Left renal pelvis (tissue), 4 donors: ENCODE measurements around the gene OR2T2. TPM values are rescaled to one million over a fixed set of nuclear protein-coding genes. Genes with fewer than 3 reads are reported as not detected.
"Not testable (repeated sequence)": the region's sequence is repeated elsewhere in the genome, so short reads cannot be mapped to it uniquely, and the experiment has no call there.

Experiments used
- DNase-seq, 4 donors: peaks; one replicate each; pipeline ENCODE4 v3.0.0-alpha.2; 2013; ENCODE audit warnings: low read depth in 4 of 4, low spot score in 3 of 4
- polyA plus RNA-seq, 4 donors: library from polyadenylated mRNA; unstranded; fragments of 120-200 nt; gene quantifications; one replicate each; pipeline ENCODE4 v1.2.1, GENCODE V29; 2013; ENCODE audit not compliant: insufficient read length in 4 of 4

The OR2T2 gene, protein sequence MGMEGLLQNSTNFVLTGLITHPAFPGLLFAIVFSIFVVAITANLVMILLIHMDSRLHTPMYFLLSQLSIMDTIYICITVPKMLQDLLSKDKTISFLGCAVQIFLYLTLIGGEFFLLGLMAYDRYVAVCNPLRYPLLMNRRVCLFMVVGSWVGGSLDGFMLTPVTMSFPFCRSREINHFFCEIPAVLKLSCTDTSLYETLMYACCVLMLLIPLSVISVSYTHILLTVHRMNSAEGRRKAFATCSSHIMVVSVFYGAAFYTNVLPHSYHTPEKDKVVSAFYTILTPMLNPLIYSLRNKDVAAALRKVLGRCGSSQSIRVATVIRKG
- not detected for polyA plus RNA-seq

DNA sequence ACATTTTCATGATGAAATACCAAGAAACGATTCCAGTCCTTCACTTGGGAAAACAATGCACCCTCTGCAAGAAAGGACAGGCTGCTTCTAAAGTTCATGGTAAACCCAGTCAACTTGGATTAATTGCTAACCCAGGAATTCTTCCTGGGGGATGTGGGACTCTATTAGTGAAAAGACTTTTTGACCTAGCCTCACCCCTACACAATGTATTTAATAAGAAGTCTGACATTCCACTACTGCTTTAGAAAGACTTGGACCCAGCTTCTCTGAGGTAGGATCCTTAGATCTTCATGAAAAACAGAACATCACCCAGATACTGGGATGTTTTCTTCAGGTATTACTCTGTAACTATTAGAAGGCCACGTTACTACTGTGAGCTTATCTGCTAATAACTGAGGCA, at the start of gene OR2T2:
Gene OR2T2 (plus strand): TSS at position 239 of the 400 bp plus-strand sequence. CDS start 7,161 bp downstream, outside the sequence.
- not testable (repeated sequence) for DNase-seq

DNA sequence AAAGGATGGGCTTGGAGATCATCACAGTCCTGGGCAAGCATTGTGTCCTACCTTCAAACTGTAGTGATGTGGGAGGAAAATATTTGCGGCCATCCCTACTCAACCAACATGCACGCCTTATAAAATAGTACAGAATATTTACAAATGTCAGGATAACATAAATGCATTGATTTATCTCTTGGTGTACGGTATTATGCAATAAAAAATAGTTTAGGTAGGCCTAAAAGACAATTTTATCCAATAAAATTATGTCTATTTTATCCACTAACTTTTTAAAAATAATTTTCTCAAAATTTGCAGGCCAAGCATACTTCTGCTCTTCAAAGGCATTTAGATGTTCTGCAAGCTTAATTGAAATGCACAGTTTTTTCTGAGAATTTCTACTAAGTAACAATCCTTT, 42.7 kb upstream of the OR2T2 start, which contains the start of gene OR2T1:
Gene OR2T1 (plus strand): TSS at position 301 of the 400 bp plus-strand sequence. CDS start 3,100 bp downstream, outside the sequence.
- no peak for DNase-seq

DNA sequence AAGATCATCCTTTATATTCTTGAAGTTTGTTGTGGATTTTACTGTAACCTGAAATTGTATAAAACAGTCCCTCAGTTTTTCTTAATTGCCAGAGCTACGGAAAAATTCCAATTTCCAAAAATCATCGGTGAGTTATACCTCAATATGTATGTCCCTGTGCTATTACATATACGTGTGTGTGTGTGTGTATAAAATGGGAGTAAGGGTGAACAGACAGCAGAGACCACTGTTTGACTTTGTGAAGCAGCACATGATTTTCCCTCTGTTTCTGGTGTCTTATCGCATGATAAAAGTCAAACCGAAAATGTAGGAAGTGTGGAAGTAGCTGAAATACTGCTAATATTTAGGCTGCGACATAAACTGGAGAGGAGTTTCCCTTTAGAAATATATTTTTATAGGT, 41.4 kb upstream of the OR2T2 start:
- no peak for DNase-seq

DNA sequence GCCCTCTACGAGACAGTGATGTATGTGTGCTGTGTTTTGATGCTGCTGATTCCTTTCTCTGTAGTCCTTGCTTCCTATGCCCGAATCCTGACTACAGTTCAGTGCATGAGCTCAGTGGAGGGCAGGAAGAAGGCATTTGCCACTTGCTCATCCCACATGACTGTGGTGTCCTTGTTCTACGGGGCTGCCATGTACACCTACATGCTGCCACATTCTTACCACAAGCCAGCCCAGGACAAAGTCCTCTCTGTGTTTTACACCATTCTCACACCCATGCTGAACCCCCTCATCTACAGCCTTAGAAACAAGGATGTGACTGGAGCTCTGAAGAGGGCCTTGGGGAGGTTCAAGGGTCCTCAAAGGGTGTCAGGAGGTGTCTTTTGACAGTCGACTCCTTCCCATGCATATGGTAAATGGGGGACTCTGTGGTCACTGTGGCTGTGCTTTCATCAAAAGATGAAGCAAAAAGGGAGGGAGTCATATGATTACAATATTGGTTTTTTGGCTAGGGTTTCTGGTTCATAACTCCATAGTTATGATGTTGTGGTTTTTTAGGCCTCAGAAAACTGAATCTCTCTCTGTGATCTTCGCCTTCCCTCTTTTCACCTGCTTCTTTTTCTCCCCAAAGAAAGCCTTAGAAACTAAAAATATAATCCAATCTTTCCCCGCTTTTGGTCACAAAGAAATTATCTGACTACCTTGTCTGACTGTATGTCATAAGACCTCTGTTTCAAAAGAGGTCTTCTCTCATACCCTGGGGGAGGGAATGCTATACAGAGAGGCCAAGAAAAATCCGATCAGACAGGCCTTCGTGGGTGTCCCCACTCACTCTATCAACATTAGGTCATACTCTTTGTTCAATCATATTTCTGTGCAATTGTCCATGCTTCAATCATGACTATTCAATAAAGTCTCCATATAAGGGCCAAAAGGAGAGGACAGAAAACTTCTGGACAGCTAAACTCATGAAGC, 38.4 kb upstream of the OR2T2 start:
- DNase-seq, result no peak

DNA sequence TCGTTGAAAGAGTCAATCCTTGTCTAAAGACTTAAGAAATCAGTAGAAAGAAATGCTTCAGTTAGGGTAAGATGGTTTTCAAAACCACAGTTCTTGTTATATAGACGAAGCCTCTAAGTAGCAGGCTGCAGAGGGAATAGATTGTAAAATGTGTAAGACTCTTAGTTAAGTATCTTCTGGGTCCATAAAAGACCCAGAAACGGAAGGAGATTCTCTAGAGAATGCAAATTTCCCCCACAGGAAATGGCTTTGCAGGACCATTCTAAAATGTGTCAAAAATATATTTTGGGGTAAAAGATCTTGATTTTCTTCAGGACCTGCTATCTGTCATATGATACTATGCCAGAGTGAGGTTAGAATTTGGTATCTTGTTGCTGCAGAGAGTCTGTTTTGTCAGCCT, 29.2 kb upstream of the OR2T2 start:
- no peak for DNase-seq

DNA sequence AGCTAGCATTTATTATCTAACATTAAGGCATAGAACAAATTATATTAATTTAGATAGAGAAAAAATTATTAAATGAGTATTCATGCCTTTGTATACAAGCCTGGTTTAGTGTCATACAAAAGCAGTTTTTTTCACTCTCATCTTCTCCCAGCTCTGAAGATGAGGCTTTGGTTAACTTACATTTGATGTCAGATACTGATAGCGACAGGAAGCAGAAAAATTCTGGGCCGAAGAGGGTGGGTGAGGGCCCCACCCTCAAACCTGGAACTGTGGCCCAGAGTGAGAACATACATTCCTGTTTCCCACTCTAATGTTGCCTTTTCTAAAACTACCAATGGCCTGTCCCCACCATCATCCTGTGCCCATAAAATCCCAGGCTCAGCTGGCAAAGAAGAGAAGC, 27.6 kb upstream of the OR2T2 start:
- DNase-seq, result no peak

DNA sequence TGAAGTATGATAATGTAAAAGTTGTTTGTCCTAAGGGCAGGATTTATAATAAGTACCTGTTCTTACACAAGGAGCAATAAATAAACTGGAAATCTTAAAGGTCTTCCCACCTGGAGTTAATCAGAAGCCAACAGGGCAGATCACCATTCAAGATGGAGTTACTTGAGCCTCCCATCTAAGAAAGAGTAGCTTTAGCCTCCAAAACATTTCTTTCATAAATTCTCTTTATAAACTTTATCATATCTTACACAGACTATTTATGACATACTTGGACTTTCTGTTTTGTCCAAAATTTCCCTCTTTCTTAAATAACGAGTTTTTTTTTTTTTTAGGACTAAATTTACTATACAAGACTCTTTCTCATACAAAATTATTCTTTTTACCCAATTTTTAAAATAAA, 24.1 kb upstream of the OR2T2 start:
- DNase-seq, result no peak

DNA sequence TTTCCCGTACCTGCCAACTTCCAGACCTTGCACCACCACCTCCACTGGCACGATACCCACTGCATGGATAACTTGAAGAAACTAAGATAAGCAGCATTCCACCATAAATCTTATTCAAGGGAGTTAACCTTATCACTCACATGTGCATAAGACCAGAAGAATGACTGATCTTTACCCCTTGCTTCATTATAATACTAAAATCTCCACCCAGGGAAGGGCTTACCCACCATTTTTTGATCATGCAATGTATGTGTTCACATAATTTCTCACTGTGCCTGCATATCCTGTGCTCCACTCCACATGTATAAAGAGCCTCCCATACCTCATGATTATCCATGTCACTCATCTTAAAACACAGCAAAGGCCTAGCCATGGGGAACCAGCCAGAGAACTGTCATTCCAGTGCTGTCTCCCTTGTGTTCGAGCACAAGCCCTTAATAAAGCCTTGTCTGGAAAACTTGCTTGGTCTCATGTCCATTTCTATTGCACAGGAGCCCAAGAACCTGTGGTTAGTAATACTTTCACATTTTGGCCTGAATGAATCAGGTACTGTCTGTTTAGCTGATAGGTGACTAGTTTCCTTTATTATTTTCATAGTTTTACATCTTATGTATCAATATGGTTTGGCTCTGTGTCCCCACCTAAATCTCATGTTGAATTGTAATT, 17.8 kb upstream of the OR2T2 start:
- not testable (repeated sequence) for DNase-seq

DNA sequence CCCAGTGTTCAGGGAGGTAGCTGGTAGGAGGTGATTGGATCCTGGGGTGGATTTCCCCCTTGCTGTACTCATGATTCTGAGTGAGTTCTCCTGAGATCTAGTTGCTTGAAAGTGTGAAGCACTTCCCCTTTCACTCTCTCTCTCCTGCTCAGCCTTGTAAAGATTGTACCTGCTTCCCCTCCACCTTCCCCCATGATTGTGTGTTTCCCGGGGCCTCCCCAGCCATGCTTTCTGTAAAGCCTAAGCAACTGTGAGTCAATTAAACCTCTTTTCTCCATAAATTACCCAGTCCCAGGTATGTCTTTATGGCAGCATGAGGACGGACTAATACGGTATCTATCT, 17.3 kb upstream of the OR2T2 start:
- DNase-seq, result not testable (repeated sequence)

DNA sequence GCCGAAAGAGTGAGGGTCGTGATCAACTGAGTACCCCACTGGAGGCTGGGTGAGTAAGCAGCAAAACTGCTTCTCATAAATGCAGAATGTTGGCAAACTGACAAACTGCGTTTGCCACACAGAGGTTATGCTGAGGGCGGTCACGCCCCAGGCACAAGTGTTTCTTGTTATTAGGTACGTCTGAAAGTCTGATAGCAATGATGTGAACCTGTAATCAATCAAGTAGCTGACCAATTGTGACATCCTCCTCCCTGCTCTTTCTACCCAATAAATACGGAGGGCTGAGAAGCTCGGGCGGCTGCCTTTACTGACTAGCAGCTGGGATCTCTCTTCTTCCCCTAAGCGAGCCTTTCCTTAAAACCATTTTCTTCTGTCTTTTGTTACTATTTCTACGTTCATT, 13.8 kb upstream of the OR2T2 start:
- not testable (repeated sequence) for DNase-seq

DNA sequence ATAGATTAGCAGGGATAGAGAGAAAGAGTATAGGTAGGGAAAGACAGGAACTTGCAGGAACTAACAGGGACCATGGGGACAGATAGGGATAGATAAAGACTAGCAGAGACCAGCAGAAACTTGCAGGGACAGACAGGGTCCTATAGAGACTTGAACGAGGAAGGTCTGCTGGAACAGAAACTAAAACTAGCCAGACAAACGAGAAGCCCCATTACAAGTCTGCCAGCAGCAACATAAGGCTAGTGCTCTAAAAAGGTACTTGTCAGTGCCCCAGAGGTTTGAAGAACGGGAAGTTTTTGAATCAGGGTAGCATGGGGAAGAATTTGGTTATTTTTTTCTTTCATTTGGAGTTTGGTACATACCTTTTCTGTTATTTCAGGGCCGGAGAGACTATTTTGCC, 13.2 kb upstream of the OR2T2 start:
- DNase-seq, result not testable (repeated sequence)

DNA sequence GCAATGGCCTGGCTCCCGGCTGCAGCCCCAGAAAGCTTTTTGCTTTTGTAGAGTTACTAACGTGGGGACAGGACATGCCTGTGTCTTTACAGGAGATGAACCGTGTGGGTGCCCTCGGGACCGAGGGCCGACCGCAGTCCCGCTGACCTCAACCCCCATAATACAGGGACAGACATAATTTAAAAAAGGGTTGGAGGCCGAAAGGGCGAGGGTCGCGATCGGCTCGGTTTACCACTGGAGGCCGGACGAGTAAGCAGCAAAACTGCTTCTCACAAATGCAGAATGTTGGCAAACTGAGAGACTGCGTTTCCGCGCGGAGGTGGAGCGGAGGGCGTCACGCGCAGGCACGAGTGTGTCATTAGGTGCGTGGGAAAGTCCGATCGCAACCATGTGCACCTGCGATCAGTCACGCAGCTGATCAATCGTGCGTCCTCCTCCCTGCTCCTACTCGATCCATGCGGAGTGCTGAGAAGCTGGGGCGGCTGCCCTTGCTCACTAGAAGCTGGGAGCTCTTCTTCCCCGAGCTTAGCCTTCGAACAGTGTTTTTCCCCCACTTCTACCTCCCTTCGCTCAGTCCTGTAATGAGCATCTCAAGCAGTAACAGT, 11.5 kb upstream of the OR2T2 start:
- DNase-seq, result not testable (repeated sequence)

DNA sequence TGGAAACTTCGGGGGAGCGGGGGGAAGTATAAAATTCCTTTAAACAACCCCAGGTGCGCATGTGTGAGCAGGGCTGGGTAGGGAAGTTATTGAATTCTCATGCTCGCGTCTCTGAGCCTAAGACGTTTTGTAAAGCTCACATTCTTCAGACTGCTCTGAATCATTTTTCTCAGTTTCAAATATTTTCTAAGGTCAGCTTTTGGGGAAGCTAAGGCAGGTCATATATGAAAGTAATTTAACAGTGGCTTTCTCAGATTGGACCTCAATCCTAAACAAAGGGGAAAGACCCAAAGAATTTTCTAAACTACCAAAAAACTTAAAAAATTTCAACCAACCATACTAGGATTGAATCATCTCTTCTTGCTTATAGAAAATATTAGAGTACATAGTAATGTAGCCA, 10.5 kb upstream of the OR2T2 start:
- not testable (repeated sequence) for DNase-seq

DNA sequence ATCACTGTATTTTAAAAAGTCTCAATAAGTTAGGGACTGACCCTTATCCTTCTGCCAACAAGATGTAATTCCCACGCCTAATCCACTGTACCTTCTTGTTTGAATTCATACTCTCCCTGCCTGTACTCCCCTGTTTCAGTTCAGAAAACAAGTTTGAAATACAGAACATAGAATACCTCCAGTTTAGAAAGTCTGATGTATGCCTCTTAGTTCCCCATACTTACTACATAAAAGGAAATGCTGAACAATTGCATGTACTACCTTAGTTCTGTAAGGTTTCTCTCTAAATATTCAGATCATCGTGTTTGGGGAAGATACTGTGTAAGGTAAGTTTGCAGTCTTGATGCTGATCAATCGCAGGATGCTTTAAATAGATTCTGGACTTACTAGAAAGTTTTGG, 9.1 kb upstream of the OR2T2 start:
- DNase-seq, result not testable (repeated sequence)

DNA sequence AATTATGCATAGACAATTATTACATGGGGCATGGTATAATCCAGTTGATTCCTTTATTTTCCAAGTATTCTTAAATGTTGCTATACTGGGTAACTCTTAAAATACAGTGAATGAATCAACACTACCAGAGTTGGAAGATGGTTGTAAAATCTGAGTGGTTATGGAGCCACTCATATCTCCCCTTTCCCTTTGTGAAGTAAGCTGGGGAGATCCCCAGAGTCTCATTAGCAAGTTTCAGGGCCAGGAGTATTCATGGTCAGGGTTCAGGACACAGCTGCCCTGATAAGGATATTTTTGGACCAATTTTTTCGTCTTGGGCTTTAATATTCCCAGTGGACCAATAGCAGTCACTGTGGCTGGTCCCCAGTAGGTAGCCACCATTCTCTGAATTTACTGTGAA, 6.8 kb upstream of the OR2T2 start:
- DNase-seq, result not testable (repeated sequence)

DNA sequence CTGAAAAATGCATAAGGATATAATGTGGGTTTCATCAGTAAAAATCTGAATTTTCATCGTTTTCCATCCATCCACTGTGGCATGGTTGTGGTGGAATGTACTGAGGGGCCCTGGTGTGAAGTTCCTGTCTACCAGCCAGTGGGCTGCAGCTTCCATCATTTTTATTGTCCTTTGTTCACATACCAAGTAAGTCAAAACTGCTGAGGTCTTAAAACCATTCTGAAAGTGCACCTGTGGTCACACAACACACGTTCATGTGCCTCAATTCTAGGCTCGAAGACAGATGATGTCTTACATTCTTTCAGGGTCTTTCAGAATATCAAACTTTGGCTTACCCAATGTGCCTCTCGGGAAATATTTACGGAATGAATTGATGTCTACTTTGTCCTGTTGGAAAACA, 6.2 kb upstream of the OR2T2 start:
- not testable (repeated sequence) for DNase-seq

DNA sequence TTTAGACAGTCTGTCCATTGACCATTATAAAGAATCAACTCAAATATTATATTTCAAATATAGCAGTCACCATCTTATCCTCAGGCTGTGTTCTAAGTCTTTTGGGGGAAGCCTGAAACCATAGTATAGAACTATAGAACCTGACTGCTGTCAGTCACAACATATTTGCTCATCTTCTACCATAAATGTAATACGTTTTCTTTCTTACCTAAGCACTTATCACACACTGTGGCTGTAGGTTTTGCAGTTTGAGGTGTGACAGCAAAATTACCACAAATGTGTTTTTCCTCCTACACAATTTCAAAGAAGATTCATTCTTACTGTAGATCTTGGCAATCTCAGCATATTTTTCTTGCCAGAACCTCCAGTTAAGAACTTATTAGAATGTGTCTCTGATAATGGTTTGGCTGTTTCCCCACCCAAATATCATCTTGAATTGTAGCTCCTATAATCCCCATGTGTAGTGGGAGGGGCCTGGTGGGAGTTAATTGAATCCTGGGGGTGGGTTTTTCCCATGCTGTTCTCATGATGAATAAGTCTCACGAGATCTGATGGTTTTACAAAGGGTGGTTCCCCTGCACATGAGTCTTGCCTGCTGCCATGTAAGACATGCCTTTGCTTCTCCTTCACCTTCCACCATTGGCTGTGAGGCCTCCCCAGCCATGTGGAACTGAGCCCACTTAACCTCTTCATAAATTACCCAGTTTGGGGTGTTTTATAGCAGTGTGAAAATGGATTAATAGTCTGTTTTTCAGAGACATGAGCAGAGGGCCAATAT, 2.7 kb upstream of the OR2T2 start:
- not testable (repeated sequence) for DNase-seq

DNA sequence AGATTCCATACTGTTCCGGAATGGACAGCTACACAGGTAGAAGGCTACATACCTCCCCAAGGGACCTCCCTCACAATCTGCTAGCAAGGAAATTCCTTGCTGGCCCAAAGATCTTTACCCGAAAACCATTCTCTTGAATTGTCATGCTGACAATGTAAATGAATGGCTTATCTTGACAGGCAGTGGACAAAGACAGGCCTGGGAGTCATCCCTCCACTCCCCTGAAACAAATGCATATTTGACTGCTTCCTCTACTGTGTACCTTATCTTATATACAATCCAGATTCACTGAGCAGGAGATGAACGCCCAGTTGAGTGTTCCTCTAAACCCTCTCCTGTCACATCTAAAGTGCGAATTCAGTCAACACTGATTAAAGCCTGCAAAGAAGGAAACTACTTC, 834 bp upstream of the OR2T2 start:
- DNase-seq, result not testable (repeated sequence)

DNA sequence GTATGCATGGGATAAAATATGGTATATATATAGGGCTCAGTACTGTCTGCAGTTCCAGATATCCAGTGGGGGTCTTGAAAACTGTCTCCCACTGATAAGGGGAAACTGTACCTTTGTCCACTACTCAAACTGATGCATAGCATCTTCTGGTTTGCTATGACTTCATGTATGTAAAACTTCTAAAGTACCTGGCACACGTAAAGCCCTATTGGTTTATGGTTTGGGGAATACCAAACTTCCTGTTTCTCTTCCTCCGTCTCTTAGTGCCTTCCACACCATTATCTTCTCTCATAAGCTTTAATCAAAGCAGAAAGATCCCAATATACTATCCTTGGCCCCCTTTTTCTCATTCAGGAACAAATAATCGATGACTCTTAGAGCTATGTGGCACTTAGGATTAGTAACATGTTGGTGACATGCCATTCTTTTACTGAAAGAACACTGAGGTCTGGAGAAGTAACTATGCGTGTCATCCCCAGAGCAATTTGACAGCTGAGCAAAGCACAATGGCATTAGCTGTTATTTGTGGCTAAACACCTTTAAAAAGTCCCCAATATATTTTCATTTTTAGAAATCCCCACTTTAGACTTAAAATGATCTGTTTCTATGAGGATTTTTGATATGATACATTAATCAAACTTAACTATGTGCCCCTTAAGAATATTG, 3.1 kb downstream of the OR2T2 start:
- not testable (repeated sequence) for DNase-seq
